HG03520 (cell line): ENCODE measurements around the gene SLC25A47.
"Not testable (repeated sequence)": the region's sequence is repeated elsewhere in the genome, so short reads cannot be mapped to it uniquely, and the experiment has no call there.

Source experiments
- ATAC-seq: cut with Tn5 transposase; IDR thresholded peaks from one replicate; pipeline ENCODE4 v1.9.1; 2021; ENCODE audit warnings: mild to moderate bottlenecking, moderate library complexity; ENCODE audit not compliant: unreplicated experiment

SLC25A47 gene, protein sequence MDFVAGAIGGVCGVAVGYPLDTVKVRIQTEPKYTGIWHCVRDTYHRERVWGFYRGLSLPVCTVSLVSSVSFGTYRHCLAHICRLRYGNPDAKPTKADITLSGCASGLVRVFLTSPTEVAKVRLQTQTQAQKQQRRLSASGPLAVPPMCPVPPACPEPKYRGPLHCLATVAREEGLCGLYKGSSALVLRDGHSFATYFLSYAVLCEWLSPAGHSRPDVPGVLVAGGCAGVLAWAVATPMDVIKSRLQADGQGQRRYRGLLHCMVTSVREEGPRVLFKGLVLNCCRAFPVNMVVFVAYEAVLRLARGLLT

GRCh38 chr14:100323121-100323941 is at the start of gene SLC25A47:
SLC25A47 (plus strand) TSS chr14:100323339; CDS start chr14:100323415, 76 bp downstream.
- ATAC-seq = no peak

- no peak for ATAC-seq
Measured at GRCh38 chr14:100274250-100274649, 48.9 kb upstream of the SLC25A47 start.

DNA sequence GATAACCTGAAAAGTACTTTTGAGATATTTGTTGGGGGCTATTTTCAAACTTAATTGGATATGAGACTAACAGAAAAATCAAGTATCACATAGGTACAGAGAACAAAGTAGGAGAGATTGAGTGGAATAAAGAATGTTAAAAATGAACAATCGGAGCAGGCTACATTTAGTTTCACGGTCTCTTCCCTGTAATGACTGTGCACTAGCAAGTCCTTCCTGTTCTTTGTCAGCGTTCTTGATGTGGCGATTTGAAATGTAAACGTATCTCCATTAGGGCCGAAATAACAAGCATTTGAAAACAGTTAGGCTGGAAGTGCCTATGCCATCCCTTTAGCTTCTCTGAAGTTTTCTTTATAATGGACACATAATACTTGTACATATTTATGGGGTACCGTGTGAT is 47.9 kb upstream of the SLC25A47 start:
- ATAC-seq = no peak

DNA sequence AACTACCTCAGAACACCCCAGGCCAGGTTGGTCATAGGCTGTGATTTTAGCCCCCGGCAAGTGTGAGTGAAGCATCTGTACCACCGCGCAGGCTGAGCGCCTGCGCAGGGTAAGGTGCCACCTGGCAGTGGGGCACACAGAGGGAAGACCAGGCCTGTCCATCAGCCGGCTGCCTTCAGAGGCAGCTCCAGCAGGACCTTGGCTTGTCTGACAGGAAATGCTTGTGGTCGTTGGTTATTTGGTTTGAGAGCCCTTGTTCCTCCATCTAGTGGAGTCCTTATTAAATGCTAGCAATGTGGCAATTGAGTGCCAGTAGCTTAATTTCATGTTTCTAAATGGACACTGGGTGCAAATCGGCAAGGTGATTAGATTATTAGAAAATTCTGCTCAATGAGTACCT is 44.4 kb upstream of the SLC25A47 start:
- ATAC-seq = no peak

GRCh38 chr14:100279133-100279532 is 44.0 kb upstream of the SLC25A47 start:
- ATAC-seq = no peak

DNA sequence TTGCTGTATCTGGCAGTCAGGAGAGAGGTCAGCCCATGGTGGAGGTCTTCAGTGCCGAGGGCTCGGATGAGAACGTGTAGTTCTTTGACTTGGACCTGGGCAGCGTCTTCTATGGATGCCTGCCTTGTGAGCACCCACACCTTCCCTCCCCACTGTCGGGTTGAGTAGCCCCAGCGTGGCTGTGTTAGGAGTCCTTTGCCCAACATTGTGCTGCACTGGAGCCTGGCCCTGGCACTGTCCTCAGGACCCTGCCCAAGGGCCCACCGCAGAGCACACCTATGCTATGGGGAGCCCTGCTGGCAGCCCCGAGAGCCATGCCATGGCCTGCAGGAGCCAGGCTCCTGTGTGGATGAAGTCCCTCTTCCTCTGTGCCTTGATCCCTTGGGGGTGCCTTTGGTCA is 43.6 kb upstream of the SLC25A47 start:
- no peak for ATAC-seq

GRCh38 chr14:100281286-100282082 is 41.7 kb upstream of the SLC25A47 start:
- ATAC-seq = no peak

DNA sequence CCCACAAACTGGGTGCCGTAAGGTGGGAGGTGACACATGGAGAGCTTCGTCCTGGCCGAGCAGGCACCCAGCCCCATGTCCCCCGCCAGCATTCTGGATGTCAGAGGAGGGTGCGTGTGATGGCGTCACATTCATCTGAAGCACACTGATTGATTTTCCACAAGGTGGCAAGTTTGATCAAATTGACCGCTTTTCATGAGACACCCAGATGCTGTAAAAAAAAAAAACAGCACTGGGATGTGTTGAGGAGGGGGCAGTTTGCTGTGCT is 41.1 kb upstream of the SLC25A47 start:
- ATAC-seq = no peak

DNA sequence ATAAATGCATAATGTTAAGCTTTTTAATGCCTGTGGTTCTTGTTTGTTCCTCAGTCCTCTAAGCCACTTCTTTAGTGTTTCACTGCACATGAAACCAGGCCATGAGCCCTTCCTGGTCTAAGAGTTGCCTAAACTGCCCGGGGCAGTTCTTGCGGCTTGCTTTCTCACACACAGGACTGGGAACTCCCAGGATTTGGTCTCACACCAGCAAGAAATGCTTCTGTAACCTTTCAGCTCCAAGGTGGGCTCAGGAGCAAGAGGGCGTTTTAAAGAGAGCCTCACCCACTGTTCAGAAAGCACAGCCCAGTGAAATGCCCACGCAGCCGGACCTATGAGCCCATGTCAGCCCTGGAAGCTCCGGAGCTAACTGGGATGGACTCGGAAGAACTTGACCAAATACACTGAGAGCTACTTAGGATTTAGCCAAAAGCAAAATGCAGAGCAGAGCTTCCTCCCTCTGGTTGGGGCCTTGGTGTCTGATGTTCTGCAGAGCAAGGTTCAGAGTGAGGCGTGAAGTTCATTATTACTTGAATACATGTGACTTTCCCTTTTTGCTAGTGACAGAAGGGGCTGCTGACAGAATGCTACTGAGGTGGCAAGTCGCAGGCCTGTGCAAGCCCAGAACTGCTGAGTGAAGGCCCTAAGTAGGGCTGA is 40.2 kb upstream of the SLC25A47 start:
- ATAC-seq = no peak

- ATAC-seq = not testable (repeated sequence)
Measured at GRCh38 chr14:100283436-100283835, 39.7 kb upstream of the SLC25A47 start.

DNA sequence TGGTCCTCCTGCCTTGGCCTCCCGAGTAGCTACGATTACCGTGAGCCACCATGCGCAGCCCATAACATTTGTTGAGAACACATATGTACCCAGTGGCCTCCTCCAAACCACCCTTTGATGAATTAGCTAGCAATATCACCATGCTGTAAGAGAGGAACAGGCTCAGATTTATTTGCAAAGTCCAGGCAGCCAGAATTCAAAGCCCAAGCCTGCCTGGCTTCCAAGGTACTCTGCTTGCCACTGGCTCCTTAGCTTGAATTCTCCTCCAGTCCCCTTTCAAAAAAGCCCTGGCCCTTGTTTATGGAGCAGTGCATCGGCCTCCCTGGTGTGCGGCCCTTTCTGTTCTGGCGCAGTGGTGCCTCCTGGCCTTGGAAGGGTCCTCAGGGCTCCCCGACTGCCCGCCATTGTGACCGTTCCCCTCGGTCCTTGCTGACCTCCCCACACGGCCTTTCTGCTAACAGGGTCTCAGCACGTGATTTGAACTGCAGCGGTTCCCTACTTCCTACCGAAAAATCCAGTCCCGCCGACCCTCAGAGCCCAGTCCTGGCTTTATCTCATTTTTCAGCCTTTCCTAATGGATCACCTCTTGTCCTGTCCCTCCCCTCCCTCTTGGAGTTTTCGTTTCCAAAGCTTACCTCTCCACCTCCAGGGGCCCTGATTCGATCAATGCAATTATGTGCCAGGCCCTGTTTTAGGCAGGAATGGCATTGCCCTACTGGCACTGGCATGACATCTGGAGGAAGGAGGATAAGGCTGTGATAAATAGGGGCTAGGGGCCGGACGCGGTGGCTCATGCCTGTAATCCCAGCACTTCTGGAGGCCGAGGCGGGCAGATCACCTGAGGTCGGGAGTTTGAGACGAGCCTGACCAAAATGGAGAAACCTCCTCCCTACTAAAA is 38.9 kb upstream of the SLC25A47 start:
- ATAC-seq = no peak

- ATAC-seq = peak; percentile 80
Measured at GRCh38 chr14:100285021-100285912, 37.9 kb upstream of the SLC25A47 start.

DNA sequence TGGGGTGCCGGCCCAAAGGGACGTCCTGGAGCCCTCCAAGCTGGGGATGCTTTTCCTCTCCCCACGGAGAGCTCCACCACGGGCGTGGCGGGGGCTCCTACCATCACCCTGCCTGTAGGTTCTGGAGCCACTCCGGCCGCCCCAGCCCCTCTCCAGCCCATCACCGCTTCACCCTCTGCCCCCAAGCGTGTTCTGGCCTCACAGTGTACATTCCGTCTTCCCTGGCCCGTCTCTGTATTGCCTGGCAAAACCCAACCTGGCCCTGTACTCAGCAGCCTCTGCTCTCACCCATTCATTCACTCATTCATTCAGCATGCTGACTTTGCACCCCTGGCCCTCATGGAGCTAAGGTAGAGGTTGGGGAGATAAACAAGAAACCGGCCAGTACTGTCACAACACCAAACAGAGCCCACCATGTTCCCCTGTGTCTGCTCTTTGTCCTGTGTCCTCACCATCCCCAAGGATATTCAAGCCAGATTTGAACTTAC is 37.2 kb upstream of the SLC25A47 start:
- ATAC-seq = no peak

- no peak for ATAC-seq
Measured at GRCh38 chr14:100286484-100287191, 36.5 kb upstream of the SLC25A47 start.

GRCh38 chr14:100287202-100287997 is 35.7 kb upstream of the SLC25A47 start:
- no peak for ATAC-seq

GRCh38 chr14:100287998-100288295 is 35.2 kb upstream of the SLC25A47 start:
- not testable (repeated sequence) for ATAC-seq

GRCh38 chr14:100288382-100289185 is 34.6 kb upstream of the SLC25A47 start:
- no peak for ATAC-seq
